OCI-LY1 (cell line): ENCODE data around the gene FAT1.

ENCODE experiments used
- EZH2 ChIP-seq: fragments of 200-600 bp; sonication (generic), shearing (Covaris generic); IDR thresholded peaks from 2 replicates; pipeline ENCODE4 v1.8.0; 2017; ENCODE audit warnings: borderline replicate concordance, mixed run types, mild to moderate bottlenecking, antibody characterized with exemption, low read length, moderate library complexity, mixed read lengths
- TF ChIP-seq, protein P1 (sequence below): fragments of 200-600 bp; sonication (generic), shearing (Covaris generic); IDR thresholded peaks from 2 replicates; pipeline ENCODE4 v1.5.1; 2017; ENCODE audit warnings: mild to moderate bottlenecking, antibody characterized with exemption, low read length, moderate library complexity, mixed read lengths

DNA sequence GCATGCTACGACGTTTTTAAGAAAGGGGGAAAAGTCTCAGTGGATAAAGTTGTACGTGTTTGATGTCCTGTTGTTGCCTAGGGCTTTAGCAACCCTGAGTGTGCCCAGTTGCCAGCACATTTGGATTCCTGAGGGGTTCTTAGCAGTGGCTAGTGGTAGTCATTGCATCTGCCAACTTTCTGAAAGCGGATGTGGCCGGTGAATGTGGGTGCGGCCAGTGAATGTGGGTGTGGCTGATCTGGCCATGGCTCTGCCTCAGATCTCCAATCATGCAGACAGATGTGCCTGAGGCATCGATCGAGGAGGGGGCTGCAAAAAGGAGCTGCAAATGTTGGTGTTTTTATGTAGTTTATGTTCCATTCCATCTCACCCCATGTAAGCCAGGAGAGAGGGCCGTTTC lies 41.5 kb upstream of the FAT1 start:
- TF ChIP-seq, protein P1, sequence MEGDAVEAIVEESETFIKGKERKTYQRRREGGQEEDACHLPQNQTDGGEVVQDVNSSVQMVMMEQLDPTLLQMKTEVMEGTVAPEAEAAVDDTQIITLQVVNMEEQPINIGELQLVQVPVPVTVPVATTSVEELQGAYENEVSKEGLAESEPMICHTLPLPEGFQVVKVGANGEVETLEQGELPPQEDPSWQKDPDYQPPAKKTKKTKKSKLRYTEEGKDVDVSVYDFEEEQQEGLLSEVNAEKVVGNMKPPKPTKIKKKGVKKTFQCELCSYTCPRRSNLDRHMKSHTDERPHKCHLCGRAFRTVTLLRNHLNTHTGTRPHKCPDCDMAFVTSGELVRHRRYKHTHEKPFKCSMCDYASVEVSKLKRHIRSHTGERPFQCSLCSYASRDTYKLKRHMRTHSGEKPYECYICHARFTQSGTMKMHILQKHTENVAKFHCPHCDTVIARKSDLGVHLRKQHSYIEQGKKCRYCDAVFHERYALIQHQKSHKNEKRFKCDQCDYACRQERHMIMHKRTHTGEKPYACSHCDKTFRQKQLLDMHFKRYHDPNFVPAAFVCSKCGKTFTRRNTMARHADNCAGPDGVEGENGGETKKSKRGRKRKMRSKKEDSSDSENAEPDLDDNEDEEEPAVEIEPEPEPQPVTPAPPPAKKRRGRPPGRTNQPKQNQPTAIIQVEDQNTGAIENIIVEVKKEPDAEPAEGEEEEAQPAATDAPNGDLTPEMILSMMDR = no peak
- TF ChIP-seq EZH2 = no peak
